Suprapubic skin (tissue), 4 donors: ENCODE data around the gene NSUN7. TPM values are rescaled to one million over a fixed set of nuclear protein-coding genes. Genes with fewer than 3 reads are reported as not detected.

Experiments used
- DNase-seq, 2 donors: peaks; one replicate each; pipeline ENCODE4 v3.0.0-alpha.2; 2019; ENCODE audit warnings: low spot score in 2 of 2
- H3K27ac ChIP-seq: fragments of 200-600 bp; sonication (generic); one replicate; pipeline ENCODE4 v1.5.1; 2019
- H3K27me3 ChIP-seq: fragments of 200-600 bp; sonication (generic); one replicate; pipeline ENCODE4 v1.5.1; 2019
- H3K36me3 ChIP-seq: fragments of 200-600 bp; sonication (generic); one replicate; pipeline ENCODE4 v1.5.1; 2019
- H3K4me1 ChIP-seq: fragments of 200-600 bp; sonication (generic); one replicate; pipeline ENCODE4 v1.5.1; 2019
- H3K4me3 ChIP-seq: fragments of 200-600 bp; sonication (generic); one replicate; pipeline ENCODE4 v1.5.1; 2019; ENCODE audit warnings: mild to moderate bottlenecking
- H3K9me3 ChIP-seq: fragments of 200-600 bp; sonication (generic); one replicate; pipeline ENCODE4 v1.5.1; 2019
- EP300 ChIP-seq: sonication (generic); formaldehyde crosslinking; IDR thresholded peaks from one replicate; pipeline ENCODE4 v1.6.1; 2017; ENCODE audit warnings: antibody characterized with exemption
- POLR2A ChIP-seq, 2 donors: fragments of 450-650 bp; IDR thresholded peaks; one replicate each; pipeline ENCODE4 v1.6.1; 2017; ENCODE audit warnings: antibody characterized with exemption in 2 of 2, mild to moderate bottlenecking in 2 of 2, moderate library complexity in 2 of 2
- POLR2AphosphoS5 ChIP-seq, 3 donors: sonication (generic); formaldehyde crosslinking; IDR thresholded peaks; one replicate each; pipeline ENCODE4 v1.6.1; 2017; ENCODE audit warnings: antibody characterized with exemption in 3 of 3
- WGBS: methylation state at CpG from one replicate; pipeline ENCODE4 v1.1.5; 2018; 5-methylcytosine and 5-hydroxymethylcytosine counted together
- total RNA-seq, 4 donors: library from RNA; depleted of rRNA; stranded (reverse); fragments of >200 nt; gene quantifications; one replicate each; pipeline ENCODE4 v1.1.0, GENCODE V29; 2016
- TF ChIP-seq, protein P1 (sequence below), 2 donors: fragments of 200-600 bp in 1 of 2; fragments of 450-650 bp in 1 of 2; sonication (generic) in 1 of 2; IDR thresholded peaks; one replicate each; pipeline ENCODE4 v1.5.1; 2016 to 2019; ENCODE audit warnings: antibody characterized with exemption in 2 of 2, mild to moderate bottlenecking in 1 of 2, moderate library complexity in 1 of 2

NSUN7 gene
- total RNA-seq, 4 donors from 2014 or later = 1.3 to 13.4 (median 3.4) TPM

DNA sequence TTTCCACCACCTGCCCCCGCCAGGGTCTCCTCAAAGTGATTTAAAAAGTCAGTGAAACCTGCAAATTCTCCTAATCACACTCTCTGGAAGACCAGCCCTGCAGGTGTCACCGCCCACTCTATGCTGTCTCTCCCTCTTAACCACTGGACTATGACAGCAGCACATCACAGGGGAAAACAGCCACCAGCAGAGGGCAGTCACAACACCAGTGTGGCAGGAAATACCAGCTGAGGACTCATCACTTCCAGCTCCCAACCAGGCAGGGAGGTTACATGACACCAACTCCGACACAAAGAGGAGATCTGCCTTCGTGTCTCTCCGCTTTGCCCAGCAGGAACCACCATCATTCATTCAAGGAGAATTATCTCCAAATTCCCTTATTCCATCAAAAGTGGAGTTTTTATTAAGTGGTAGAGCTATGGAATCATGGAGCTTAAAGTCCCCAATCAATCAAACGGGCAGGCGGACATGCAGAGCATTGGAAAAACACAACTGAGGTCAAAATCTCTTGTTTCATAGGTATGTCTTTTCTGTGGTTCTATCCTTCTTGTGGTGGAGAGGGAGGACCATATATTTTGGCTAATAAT lies 91.3 kb downstream of the NSUN7 start:
- TF ChIP-seq, protein P1, sequence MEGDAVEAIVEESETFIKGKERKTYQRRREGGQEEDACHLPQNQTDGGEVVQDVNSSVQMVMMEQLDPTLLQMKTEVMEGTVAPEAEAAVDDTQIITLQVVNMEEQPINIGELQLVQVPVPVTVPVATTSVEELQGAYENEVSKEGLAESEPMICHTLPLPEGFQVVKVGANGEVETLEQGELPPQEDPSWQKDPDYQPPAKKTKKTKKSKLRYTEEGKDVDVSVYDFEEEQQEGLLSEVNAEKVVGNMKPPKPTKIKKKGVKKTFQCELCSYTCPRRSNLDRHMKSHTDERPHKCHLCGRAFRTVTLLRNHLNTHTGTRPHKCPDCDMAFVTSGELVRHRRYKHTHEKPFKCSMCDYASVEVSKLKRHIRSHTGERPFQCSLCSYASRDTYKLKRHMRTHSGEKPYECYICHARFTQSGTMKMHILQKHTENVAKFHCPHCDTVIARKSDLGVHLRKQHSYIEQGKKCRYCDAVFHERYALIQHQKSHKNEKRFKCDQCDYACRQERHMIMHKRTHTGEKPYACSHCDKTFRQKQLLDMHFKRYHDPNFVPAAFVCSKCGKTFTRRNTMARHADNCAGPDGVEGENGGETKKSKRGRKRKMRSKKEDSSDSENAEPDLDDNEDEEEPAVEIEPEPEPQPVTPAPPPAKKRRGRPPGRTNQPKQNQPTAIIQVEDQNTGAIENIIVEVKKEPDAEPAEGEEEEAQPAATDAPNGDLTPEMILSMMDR (IDR thresholded peaks at IDR 0.05) = peak; percentile 13 to 54
- TF ChIP-seq POLR2AphosphoS5 (IDR thresholded peaks at IDR 0.05) = no peak
- no peak for TF ChIP-seq EP300
- TF ChIP-seq POLR2A (IDR thresholded peaks at IDR 0.05) = no peak
- Histone ChIP-seq H3K9me3 (no peaks in the 10 kb centered on the region), H3K27ac (no peak overlapping the region), H3K36me3 (peaks cover 10% of the 10 kb centered on the region), H3K4me3 (no peak overlapping the region), H3K4me1 (no peaks in the 10 kb centered on the region), H3K27me3 (no peaks in the 10 kb centered on the region)
- peak in 1 of 2 donors; percentile 71 for DNase-seq
- WGBS = 87% methylated on average over 7 of the region's 7 CpGs

DNA sequence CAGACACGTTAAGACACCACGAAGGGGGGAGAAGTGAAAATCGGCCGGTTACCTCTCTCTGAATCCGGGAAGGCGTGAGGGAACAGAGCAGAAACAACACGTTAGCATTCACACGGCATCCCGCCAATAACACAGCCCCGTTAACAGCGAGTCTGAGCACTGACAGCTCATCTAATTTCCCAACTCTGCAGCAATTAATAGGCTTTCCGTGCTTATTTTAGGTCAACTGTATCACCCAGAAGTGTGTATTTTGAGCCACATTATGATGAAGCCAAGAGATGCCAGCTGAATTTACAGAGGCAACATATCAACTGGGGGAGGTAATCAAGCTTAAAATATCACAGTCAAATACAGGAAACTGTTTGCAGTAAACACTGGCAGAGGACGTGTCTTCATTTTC lies 92.6 kb downstream of the NSUN7 start:
- no peaks in the 10 kb centered on the region for H3K27me3 ChIP-seq
- WGBS = 89% methylated on average over 13 of the region's 13 CpGs
- H3K4me1 ChIP-seq = no peaks in the 10 kb centered on the region
- no peak overlapping the region for H3K27ac ChIP-seq
- TF ChIP-seq POLR2A (IDR thresholded peaks at IDR 0.05) (no peak), EP300 (no peak), POLR2AphosphoS5 (IDR thresholded peaks at IDR 0.05) (no peak)
- TF ChIP-seq, protein P1 (IDR thresholded peaks at IDR 0.05) = no peak
- DNase-seq = no peak
- no peak overlapping the region for H3K4me3 ChIP-seq
- H3K36me3 ChIP-seq = peaks cover 10% of the 10 kb centered on the region
- no peaks in the 10 kb centered on the region for H3K9me3 ChIP-seq

DNA sequence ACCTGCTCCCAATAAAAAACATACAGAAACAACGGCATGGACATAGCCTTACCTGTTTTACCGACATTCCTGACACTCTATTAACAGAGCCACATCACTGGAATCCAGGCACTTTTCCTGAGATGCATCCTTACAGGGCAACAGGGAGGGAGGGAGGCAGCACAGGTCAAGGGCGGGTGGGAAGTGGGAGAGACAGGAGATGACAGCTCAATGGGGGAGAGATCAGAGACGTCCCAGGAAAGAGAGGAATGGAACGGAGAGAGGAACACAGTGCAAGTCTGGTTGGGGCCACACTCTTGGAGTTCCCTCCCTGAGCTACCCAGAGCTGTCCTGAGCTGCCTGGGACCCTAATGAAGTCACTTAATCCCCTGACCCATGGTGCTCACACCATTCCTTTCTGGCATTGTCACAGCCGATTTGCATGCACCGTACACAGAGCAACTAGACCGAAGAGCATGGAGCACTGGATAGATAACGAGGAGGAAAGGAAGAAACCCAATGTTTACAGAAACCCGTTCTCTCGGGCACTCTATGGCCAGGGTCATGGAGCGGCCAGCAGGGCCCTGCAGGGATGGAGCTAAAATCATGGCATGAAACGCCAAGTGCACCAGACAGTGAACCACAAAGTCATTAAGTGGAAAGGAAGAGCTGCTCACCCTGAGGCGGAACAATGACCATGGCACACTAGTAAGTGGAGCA lies 93.1 kb downstream of the NSUN7 start:
- Histone ChIP-seq H3K9me3 (no peaks in the 10 kb centered on the region), H3K27me3 (no peaks in the 10 kb centered on the region), H3K4me3 (no peak overlapping the region), H3K4me1 (no peaks in the 10 kb centered on the region), H3K27ac (no peak overlapping the region), H3K36me3 (peaks cover 6% of the 10 kb centered on the region)
- WGBS = 81% methylated on average over 14 of the region's 14 CpGs
- no peak for TF ChIP-seq EP300
- no peak for TF ChIP-seq POLR2AphosphoS5 (IDR thresholded peaks at IDR 0.05)
- no peak for TF ChIP-seq POLR2A (IDR thresholded peaks at IDR 0.05)
- TF ChIP-seq, protein P1 (IDR thresholded peaks at IDR 0.05) = no peak
- no peak for DNase-seq

DNA sequence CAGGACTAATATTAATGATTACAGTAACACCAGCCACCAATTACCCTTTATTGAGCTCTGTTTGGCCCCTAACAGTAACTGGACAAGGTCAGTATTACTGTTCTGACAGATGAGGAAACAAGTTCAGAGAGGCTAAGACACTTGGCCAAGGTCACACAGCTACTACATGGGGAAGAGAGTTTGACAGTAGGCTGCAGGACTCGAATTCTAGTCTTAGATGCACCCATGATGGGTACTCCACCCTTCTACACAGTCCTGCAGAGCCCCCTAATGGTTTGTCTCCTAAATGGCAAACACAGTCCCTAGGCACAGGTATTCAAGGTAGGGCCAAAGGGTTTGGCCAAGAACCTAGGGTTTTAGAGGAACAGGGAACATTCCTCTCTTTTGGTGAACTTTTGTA lies 93.9 kb downstream of the NSUN7 start:
- H3K27ac ChIP-seq = no peak overlapping the region
- peaks cover 6% of the 10 kb centered on the region for H3K36me3 ChIP-seq
- TF ChIP-seq EP300 (no peak), POLR2AphosphoS5 (IDR thresholded peaks at IDR 0.05) (no peak), POLR2A (IDR thresholded peaks at IDR 0.05) (no peak)
- TF ChIP-seq, protein P1 (IDR thresholded peaks at IDR 0.05) = no peak
- no peaks in the 10 kb centered on the region for H3K27me3 ChIP-seq
- H3K4me1 ChIP-seq = no peaks in the 10 kb centered on the region
- H3K4me3 ChIP-seq = no peak overlapping the region
- no peaks in the 10 kb centered on the region for H3K9me3 ChIP-seq
- WGBS = 75% methylated on average over 1 of the region's 1 CpG
- DNase-seq = no peak

DNA sequence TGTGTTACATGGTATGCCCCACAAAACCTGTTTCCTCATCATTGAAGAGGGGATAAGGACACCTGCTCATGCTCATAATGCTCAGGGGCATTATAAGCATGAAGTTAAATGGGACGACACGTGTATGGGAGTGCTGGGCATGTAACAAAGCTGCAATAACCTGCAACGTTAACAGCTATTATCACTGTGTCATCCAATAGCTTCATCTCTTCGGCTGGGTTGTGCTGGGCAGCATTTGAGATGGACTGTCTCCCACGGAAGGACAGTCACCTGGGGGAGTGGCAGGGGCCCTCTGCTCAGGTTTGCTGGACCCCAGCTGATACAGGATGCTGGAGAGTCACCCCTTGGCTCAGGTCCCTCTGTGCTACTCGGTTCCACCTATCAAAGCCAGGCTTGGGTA lies 94.5 kb downstream of the NSUN7 start:
- no peak for DNase-seq
- Histone ChIP-seq H3K4me1 (no peaks in the 10 kb centered on the region), H3K27me3 (no peaks in the 10 kb centered on the region), H3K36me3 (peaks cover 6% of the 10 kb centered on the region), H3K4me3 (no peak overlapping the region), H3K9me3 (no peaks in the 10 kb centered on the region), H3K27ac (no peak overlapping the region)
- no peak for TF ChIP-seq POLR2A (IDR thresholded peaks at IDR 0.05)
- TF ChIP-seq EP300 = no peak
- no peak for TF ChIP-seq POLR2AphosphoS5 (IDR thresholded peaks at IDR 0.05)
- TF ChIP-seq, protein P1 (IDR thresholded peaks at IDR 0.05) = no peak
- WGBS = 95% methylated on average over 4 of the region's 6 CpGs
